Caco-2 (cell line): ENCODE measurements around the gene GTPBP10. TPM values are rescaled to one million over a fixed set of nuclear protein-coding genes. Genes with fewer than 3 reads are reported as not detected.

Experiments used
- BruUV-seq: library from RNA; stranded (reverse); fragments of 400-500 nt; replicated peaks from 2 replicates; lab custom pipeline; 2021; lab: Mats Ljungman, UMichigan
- CTCF ChIA-PET: fragments of 300-600 bp; sonication (Branson Sonifier 250); formaldehyde crosslinking; loops from one replicate; lab custom pipeline; 2022; ENCODE audit warnings: antibody characterized with exemption; lab: Charles Lee
- POLR2A ChIA-PET: fragments of 300-600 bp; sonication (Branson Sonifier 250); formaldehyde crosslinking; loops from one replicate; lab custom pipeline; 2022; ENCODE audit warnings: antibody characterized with exemption; lab: Charles Lee
- DNase-seq, 2 experiments: peaks; one replicate each; pipeline versions ENCODE4 v3.0.0 to v3.0.0-alpha.2; 2020 to 2022
- H3K27me3 ChIP-seq: replicated peaks from 2 replicates; pipeline ENCODE4 v1.6.0; 2011; ENCODE audit warnings: low read length; ENCODE audit not compliant: control insufficient read depth, insufficient read depth
- H3K36me3 ChIP-seq: 2 replicates; pipeline ENCODE4 v1.5.1; 2011; ENCODE audit warnings: low read length; ENCODE audit not compliant: control insufficient read depth, insufficient read depth
- H3K4me1 ChIP-seq: fragments of 250-450 bp; sonication (Bioruptor Pico); 2 replicates; pipeline ENCODE4 v1.5.1; 2020; ENCODE audit warnings: mild to moderate bottlenecking
- H3K4me3 ChIP-seq: 2 replicates; pipeline ENCODE4 v1.5.1; 2011; ENCODE audit warnings: low read depth, mild to moderate bottlenecking, control low read depth, low read length
- H3K9me3 ChIP-seq: fragments of 250-450 bp; sonication (Bioruptor Pico); 2 replicates; pipeline ENCODE4 v1.5.1; 2020; ENCODE audit warnings: mild to moderate bottlenecking, moderate library complexity
- H3K27ac Mint-ChIP-seq: one replicate; pipeline ENCODE4 v1.8.0; 2022; ENCODE audit warnings: mixed read lengths; ENCODE audit not compliant: unreplicated experiment
- H3K27me3 Mint-ChIP-seq: one replicate; pipeline ENCODE4 v1.8.0; 2022; ENCODE audit warnings: mixed read lengths; ENCODE audit not compliant: insufficient read depth, unreplicated experiment
- H3K36me3 Mint-ChIP-seq: one replicate; pipeline ENCODE4 v1.8.0; 2022; ENCODE audit warnings: mild to moderate bottlenecking, mixed read lengths; ENCODE audit not compliant: insufficient read depth, unreplicated experiment
- H3K4me1 Mint-ChIP-seq: one replicate; pipeline ENCODE4 v1.8.0; 2022; ENCODE audit warnings: low read depth, mixed read lengths; ENCODE audit not compliant: unreplicated experiment
- H3K4me3 Mint-ChIP-seq: one replicate; pipeline ENCODE4 v1.8.0; 2022; ENCODE audit warnings: mild to moderate bottlenecking, moderate library complexity, mixed read lengths; ENCODE audit not compliant: unreplicated experiment
- H3K9me3 Mint-ChIP-seq: one replicate; pipeline ENCODE4 v1.8.0; 2022; ENCODE audit warnings: mixed read lengths; ENCODE audit not compliant: unreplicated experiment
- CTCF ChIP-seq, 2 experiments: fragments of 200-600 bp in 1 of 2; IDR thresholded peaks; 1 replicate in 1 of 2; 2 replicates in 1 of 2; pipeline versions ENCODE4 v1.5.1 to v1.8.0; 2011 to 2022; ENCODE audit warnings: antibody characterized with exemption in 1 of 2, control low read depth in 1 of 2, inconsistent platforms in 1 of 2, low read depth in 1 of 2, low read length in 1 of 2, mild to moderate bottlenecking in 1 of 2, moderate library complexity in 1 of 2; ENCODE audit not compliant: insufficient read depth in 1 of 2, severe bottlenecking in 1 of 2, unreplicated experiment in 1 of 2
- intact Hi-C: fragments of 100-400 bp; cut with micrococcal nuclease; formaldehyde crosslinking; loops from one replicate; pipeline ENCODE4 v1.10.0; 2022; ENCODE audit not compliant: unreplicated experiment
- total RNA-seq: library from RNA; stranded (reverse); gene quantifications from 2 replicates; pipeline ENCODE4 v1.2.3, GENCODE V29; 2022

The GTPBP10 gene
- total RNA-seq, 1 experiment from 2014 or later = 42.7 TPM

GRCh38 chr7:90430614-90431460 is 84.3 kb downstream of the GTPBP10 start:
- Histone ChIP-seq H3K27me3 (no peaks in the 10 kb centered on the region), H3K4me3 (no peak overlapping the region), H3K36me3 (no peaks in the 10 kb centered on the region), H3K9me3 (peaks cover 15% of the 10 kb centered on the region), H3K4me1 (no peaks in the 10 kb centered on the region)
- peaks cover 25% of the 10 kb centered on the region for H3K9me3 Mint-ChIP-seq
- ChIA-PET CTCF (no interaction called here), POLR2A (no interaction called here)
- no TSS peak for BruUV-seq
- H3K4me3 Mint-ChIP-seq = no peak overlapping the region
- peaks cover 3% of the 10 kb centered on the region for H3K27me3 Mint-ChIP-seq
- H3K27ac Mint-ChIP-seq = no peak overlapping the region
- intact Hi-C loops = no loop called here
- DNase-seq = no peak
- no peaks in the 10 kb centered on the region for H3K36me3 Mint-ChIP-seq
- no peak for TF ChIP-seq CTCF (IDR thresholded peaks at IDR 0.05; ENCODE audit: insufficient read depth in 1 of 2, low read depth in 1 of 2, low read length in 1 of 2, severe bottlenecking in 1 of 2, unreplicated experiment in 1 of 2)
- H3K4me1 Mint-ChIP-seq = no peaks in the 10 kb centered on the region

GRCh38 chr7:90432752-90433151 is 86.2 kb downstream of the GTPBP10 start:
- POLR2A ChIA-PET = no interaction called here
- H3K4me3 ChIP-seq = no peak overlapping the region
- H3K36me3 Mint-ChIP-seq = no peaks in the 10 kb centered on the region
- no peak for TF ChIP-seq CTCF (IDR thresholded peaks at IDR 0.05; ENCODE audit: insufficient read depth in 1 of 2, low read depth in 1 of 2, low read length in 1 of 2, severe bottlenecking in 1 of 2, unreplicated experiment in 1 of 2)
- peaks cover 25% of the 10 kb centered on the region for H3K9me3 Mint-ChIP-seq
- no peaks in the 10 kb centered on the region for H3K4me1 ChIP-seq
- no peak overlapping the region for H3K27ac Mint-ChIP-seq
- H3K4me1 Mint-ChIP-seq = no peaks in the 10 kb centered on the region
- no peaks in the 10 kb centered on the region for H3K27me3 ChIP-seq
- intact Hi-C loops = no loop called here
- CTCF ChIA-PET = no interaction called here
- DNase-seq = no peak
- H3K9me3 ChIP-seq = peaks cover 15% of the 10 kb centered on the region
- no peak overlapping the region for H3K4me3 Mint-ChIP-seq
- BruUV-seq = no TSS peak
- H3K36me3 ChIP-seq = no peaks in the 10 kb centered on the region
- peaks cover 3% of the 10 kb centered on the region for H3K27me3 Mint-ChIP-seq

GRCh38 chr7:90433221-90433620 is 86.7 kb downstream of the GTPBP10 start:
- intact Hi-C loops = no loop called here
- ChIA-PET CTCF (no interaction called here), POLR2A (no interaction called here)
- Histone ChIP-seq H3K9me3 (peaks cover 15% of the 10 kb centered on the region), H3K27me3 (no peaks in the 10 kb centered on the region), H3K4me3 (no peak overlapping the region), H3K36me3 (no peaks in the 10 kb centered on the region), H3K4me1 (no peaks in the 10 kb centered on the region)
- TF ChIP-seq CTCF (IDR thresholded peaks at IDR 0.05; ENCODE audit: insufficient read depth in 1 of 2, low read depth in 1 of 2, low read length in 1 of 2, severe bottlenecking in 1 of 2, unreplicated experiment in 1 of 2) = no peak
- no peak overlapping the region for H3K4me3 Mint-ChIP-seq
- H3K27me3 Mint-ChIP-seq = peaks cover 3% of the 10 kb centered on the region
- peaks cover 25% of the 10 kb centered on the region for H3K9me3 Mint-ChIP-seq
- H3K36me3 Mint-ChIP-seq = no peaks in the 10 kb centered on the region
- no peak for DNase-seq
- H3K27ac Mint-ChIP-seq = no peak overlapping the region
- no TSS peak for BruUV-seq
- H3K4me1 Mint-ChIP-seq = no peaks in the 10 kb centered on the region

Other genes with a start within 250 kb of the GTPBP10 start
- 30.2 and 33.6 TPM in 2 replicates for gene STEAP1, start 192.2 kb upstream of the GTPBP10 start, total RNA-seq
- gene STEAP2, start 135.0 kb upstream of the GTPBP10 start, total RNA-seq = 12.7 and 13.5 TPM in 2 replicates
- gene CFAP69, start 101.5 kb upstream of the GTPBP10 start, total RNA-seq = 4.8 and 7.4 TPM in 2 replicates
- not detected in 2 replicates for gene FAM237B, start 25.4 kb upstream of the GTPBP10 start, total RNA-seq
- 38.4 and 39.5 TPM in 2 replicates for gene CLDN12, start 56.7 kb downstream of the GTPBP10 start, total RNA-seq
- not detected in 2 replicates for gene PTTG1IP2, start 122.9 kb downstream of the GTPBP10 start, total RNA-seq
- 18.2 and 22.5 TPM in 2 replicates for gene CDK14, start 249.6 kb downstream of the GTPBP10 start, total RNA-seq